ENCODE data around the gene FOSB.
A peak's percentile ranks its signal among the peaks of the same experiment; 100 is the strongest.

Gene FOSB

GRCh38 chr19:45442778-45443461, 24.9 kb upstream of the FOSB start:
- DNase-seq, result peak; percentile 92

DNA sequence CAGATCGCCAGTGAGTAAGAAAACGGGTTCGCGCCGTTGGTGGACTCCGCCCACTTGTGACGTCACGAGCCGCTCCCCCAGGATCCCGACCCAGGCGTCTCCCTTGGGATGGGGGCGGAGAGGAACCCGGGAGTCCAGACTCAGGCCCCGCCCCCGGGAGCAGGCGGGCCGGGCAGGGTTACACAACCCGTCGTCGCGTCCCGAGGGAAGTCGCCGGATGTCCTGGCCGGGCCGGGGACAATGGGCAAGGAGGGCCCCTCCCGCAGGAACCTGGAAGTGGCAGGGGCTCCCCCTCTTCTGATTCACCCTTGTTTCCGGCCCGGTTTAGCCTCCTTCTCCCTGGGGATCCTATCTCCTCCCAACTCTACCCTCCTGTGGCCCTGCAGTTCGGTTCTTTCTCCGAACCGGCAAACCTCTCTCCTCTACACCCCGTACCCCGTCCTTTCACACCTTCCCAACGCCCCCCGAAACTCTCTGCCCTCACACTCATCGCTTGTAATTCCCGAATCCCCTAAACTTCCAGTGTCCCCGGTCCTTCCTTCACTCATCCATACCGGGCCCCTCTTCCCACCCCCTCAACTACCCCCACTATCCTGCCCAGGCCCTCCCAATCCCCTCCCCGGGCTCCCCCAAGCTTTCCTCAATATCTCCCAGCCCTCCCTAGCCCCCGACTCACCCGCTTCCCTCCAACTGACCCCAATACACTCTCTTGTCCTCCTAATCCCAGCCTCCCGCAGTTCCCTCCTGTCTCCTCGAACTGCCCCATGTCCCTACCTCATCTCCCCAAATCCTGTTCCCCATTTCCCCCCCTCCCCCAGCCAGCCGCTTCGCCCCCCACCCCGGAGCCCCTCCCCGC, 24.1 kb upstream of the FOSB start:
- DNase-seq, result no peak

DNA sequence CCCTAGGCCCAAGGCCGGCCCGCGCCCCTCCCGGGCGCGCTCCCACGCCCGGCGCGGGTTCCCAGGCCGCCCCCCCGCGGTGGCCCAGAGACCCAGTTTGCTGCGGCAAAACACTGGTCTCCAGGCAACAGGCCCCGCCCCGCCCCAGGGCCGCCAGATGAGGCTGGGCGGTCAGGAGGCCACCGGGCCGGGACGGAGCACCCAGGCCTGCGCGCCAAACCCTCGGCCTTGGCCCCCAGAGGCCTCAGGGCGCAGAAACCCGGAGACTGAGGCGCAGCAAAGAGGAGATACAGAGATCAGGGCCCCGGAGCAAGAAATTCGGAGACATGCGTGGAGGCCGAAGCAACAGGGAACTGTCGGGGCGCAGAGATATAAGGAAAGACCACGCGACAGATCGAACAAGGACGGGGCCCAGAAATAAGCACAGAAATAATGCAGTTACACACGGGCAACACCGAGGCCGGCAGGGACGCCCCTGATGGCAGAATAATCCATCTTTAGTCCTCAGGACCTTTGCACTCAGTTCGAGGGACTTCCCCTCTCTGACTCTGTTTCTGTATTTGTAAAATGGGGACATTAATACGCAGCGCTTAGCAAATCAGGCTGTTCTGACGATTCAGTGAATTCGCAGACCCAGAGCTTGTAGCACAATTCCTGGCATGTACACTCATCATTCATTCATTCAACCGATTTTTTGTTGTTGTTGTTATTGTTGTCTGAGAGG, 23.3 kb upstream of the FOSB start:
- DNase-seq, result no peak

- DNase-seq, result no peak
Observed at GRCh38 chr19:45445139-45445538, 22.7 kb upstream of the FOSB start.

- no peak for DNase-seq
Observed at GRCh38 chr19:45446295-45446694, 21.5 kb upstream of the FOSB start.

DNA sequence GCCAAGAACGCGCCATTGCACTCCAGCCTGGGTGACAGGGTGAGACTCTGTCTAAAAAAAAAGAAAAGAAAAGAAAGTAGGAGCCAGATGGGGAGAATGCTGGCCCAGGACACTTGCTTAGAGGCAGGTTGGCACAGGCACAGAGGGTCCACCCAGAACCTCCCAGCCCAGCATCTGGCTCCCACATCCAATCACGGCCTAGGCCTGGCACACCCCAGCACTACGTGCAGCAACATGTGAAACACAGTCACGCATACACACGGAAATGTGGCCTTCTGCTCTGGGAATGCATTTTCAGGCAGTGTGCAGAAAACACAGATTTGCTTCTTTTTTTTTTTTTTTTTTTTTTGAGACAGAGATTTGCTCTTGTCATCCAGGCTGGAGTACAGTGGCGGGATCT, 20.9 kb upstream of the FOSB start:
- DNase-seq, result no peak

- DNase-seq, result no peak
Observed at GRCh38 chr19:45448425-45448756, 19.4 kb upstream of the FOSB start.

- DNase-seq, result no peak
Observed at GRCh38 chr19:45448887-45449299, 18.9 kb upstream of the FOSB start.

- DNase-seq, result no peak
Observed at GRCh38 chr19:45450012-45450333, 17.8 kb upstream of the FOSB start.

- DNase-seq, result no peak
Observed at GRCh38 chr19:45451131-45451849, 16.5 kb upstream of the FOSB start.

DNA sequence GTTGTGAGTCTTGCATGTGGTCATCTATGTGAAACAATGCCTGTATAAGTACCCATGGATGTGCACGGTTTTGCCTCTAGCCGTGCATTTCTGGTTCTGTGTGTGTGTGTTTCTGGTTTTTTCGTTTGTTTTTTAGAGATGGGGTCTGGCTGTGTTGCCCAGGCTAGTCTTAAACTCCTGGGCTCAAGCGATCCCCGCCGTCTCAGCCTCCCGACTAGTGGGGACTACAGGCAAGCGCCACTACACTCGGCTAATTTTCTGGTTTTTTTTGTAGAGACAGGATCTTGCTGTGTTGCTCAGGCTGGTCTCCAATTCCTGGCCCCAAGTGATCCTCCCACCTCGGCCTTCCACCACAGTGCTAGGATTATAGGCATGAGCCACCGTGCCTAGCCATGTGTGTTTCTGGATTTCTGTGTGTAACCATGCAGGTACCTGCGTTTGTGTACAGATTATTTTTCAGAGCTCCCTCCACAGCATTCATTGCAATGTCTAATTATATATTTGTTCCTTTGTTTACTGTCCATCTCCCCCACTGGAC, 15.9 kb upstream of the FOSB start:
- DNase-seq, result no peak

- DNase-seq, result no peak
Observed at GRCh38 chr19:45455707-45456499, 11.9 kb upstream of the FOSB start.

GRCh38 chr19:45456500-45456815, 11.3 kb upstream of the FOSB start:
- DNase-seq, result no peak

DNA sequence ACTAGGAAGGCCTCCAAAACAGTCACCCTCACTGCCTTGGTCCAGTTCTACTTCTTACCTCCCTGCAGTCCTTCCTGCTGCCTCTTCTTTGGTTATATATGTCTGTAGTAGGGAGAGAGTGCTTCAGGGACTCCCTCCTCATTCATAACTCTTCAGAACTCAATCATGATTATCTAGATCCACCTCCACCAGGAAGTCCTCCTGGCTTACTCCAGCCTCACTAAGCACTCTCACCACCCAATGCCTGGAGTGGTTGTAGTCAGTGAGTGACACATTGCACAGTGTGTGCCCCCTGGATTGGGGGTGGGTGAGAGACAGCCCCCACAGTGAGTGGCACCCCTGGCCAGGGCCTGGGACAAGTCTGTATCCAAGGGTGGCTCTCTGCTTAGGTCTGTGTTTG, 10.0 kb upstream of the FOSB start:
- no peak for DNase-seq

GRCh38 chr19:45460807-45461347, 6.9 kb upstream of the FOSB start:
- no peak for DNase-seq

DNA sequence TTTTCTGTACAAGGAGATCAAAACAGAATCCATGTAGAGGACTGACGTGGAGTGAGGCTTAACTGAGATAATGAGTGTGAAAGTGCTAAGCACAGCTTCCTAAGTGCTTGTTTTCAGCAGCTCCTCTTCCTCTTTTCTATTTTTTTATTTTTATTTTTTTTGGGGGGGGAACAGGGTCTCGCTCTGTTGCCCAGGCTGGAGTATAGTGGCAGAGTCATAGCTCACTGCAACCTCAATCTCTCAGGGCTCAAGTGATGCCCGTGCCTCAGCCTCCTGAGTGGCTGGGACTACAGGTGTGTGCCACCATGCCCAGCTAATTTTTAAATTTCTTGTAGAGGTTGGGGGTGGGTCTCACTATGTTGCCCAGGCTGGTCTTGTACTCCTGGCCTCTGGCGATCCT, 5.6 kb upstream of the FOSB start:
- no peak for DNase-seq

DNA sequence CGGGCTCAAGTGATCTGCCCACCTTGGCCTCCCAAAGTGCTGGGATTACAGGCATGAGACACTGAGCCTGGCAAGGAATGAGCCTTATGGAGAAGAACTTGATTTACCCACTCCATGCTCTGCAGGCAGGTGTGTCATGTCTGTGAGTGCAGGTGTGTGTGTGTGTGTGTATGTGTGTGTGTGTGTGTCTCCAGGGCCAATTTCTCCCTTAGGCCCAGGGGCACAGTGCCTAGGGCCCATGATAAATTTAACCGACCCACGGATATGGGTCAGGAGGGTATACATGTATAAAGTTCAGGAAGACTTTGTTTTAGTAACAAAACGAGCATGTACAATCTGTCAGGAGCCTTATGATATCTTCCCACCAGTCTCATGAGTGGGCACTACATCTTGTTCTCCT, 4.6 kb upstream of the FOSB start:
- DNase-seq, result no peak

GRCh38 chr19:45464274-45464673, 3.5 kb upstream of the FOSB start:
- no peak for DNase-seq

DNA sequence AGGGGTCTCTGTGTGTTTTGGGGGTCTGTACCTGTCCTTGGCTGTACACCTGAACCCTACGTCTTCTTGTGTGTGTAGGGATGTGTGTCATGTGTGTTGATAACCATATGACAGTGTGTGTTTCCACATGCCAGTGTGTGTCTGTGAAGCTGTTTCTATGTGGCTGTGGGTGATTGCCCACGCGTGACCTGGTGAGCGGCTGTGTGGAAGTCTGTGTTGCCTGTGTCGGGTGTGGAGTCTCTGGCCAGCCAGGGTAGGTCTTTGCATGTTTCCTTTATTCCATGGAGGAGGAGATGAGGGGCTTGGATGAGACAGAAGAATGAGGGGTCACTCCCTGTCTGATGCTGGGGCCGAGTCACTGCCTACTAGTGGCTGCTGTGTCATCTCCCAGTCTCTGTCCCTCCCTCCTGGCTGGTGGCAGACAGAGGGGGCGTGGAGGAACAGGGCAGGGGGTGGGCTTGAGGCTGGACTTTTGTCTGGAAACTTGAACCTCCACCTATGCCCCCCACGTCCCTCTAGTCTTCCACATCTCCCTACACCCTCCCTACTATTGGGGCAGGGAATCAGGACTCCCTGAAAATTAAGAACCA, 2.8 kb upstream of the FOSB start:
- DNase-seq, result no peak

DNA sequence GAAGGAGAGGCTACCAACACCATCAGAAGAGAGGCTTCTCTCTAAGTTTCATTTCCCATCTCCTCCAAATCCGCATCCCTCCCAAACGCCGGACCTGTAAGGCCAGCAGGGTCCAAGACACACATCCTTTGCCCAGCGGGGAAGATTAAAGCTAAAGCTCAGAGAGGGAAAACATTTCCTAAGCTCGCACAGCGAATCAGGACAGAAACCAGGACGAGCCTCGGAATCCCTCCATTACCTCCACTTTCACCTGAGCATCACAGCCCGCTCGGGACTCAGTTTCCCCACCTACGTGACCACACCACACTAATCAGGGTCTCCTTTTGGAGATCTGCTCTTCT, 711 bp upstream of the FOSB start:
- no peak for DNase-seq

DNA sequence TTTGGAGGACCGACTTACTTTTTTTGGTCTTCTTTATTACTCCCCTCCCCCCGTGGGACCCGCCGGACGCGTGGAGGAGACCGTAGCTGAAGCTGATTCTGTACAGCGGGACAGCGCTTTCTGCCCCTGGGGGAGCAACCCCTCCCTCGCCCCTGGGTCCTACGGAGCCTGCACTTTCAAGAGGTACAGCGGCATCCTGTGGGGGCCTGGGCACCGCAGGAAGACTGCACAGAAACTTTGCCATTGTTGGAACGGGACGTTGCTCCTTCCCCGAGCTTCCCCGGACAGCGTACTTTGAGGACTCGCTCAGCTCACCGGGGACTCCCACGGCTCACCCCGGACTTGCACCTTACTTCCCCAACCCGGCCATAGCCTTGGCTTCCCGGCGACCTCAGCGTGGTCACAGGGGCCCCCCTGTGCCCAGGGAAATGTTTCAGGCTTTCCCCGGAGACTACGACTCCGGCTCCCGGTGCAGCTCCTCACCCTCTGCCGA, 409 bp downstream of the FOSB start:
- no peak for DNase-seq

DNA sequence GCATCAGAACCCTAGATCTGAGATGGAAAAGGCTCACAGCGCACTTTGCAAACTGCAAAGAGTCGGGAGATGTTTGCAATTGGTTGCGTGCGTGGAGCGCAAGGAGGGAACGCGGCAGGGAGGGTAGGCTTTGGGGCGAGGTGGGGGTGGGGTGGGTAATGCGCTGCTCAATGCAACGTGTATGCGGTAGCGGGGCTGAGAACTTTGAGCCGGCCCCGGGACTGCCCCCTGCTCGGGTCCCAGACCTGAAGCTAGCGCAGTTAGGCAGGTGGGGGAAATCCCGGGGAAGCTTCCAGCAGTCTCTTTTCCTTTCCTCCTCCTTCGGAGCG, 971 bp downstream of the FOSB start:
- DNase-seq, result no peak

Data from SIG-M5 (cell line).